NCI-H2081 (cell line): ENCODE measurements around the gene ZNF467.

Source experiments
- DNase-seq, 2 experiments: peaks; one replicate each; lab custom pipeline; 2025; lab: John Stamatoyannopoulos, UW

Gene ZNF467

GRCh38 chr7:149773446-149774236 lies at the start of gene ZNF467:
ZNF467 (minus strand) TSS chr7:149773588; CDS start chr7:149771032, 2,556 bp downstream.
- DNase-seq, result peak; percentile 55 to 64

- no peak for DNase-seq
Observed at GRCh38 chr7:149822353-149822943, 49.1 kb upstream of the ZNF467 start.

- DNase-seq, result no peak
Observed at GRCh38 chr7:149821191-149822148, 48.1 kb upstream of the ZNF467 start.

- DNase-seq, result peak in 1 of 2 experiments; percentile 9
Observed at GRCh38 chr7:149820622-149821190, 47.3 kb upstream of the ZNF467 start.

GRCh38 chr7:149819961-149820340 lies 46.6 kb upstream of the ZNF467 start:
- DNase-seq, result no peak

GRCh38 chr7:149819141-149819960 lies 46.0 kb upstream of the ZNF467 start:
- DNase-seq, result no peak

- DNase-seq, result no peak
Observed at GRCh38 chr7:149818536-149818840, 45.1 kb upstream of the ZNF467 start.

GRCh38 chr7:149817836-149818535 lies 44.6 kb upstream of the ZNF467 start:
- no peak for DNase-seq

GRCh38 chr7:149817301-149817771 lies 43.9 kb upstream of the ZNF467 start:
- DNase-seq, result no peak

GRCh38 chr7:149816794-149817193 lies 43.4 kb upstream of the ZNF467 start:
- DNase-seq, result no peak

GRCh38 chr7:149816267-149816751 lies 42.9 kb upstream of the ZNF467 start:
- no peak for DNase-seq

- DNase-seq, result no peak
Observed at GRCh38 chr7:149815661-149816266, 42.4 kb upstream of the ZNF467 start.

GRCh38 chr7:149815121-149815520 lies 41.7 kb upstream of the ZNF467 start:
- no peak for DNase-seq

- DNase-seq, result no peak
Observed at GRCh38 chr7:149814494-149814893, 41.1 kb upstream of the ZNF467 start.

- DNase-seq, result no peak
Observed at GRCh38 chr7:149813254-149814035, 40.1 kb upstream of the ZNF467 start.

- DNase-seq, result no peak
Observed at GRCh38 chr7:149811831-149812490, 38.6 kb upstream of the ZNF467 start.

GRCh38 chr7:149811221-149811620 lies 37.8 kb upstream of the ZNF467 start:
- no peak for DNase-seq

GRCh38 chr7:149809215-149809614 lies 35.8 kb upstream of the ZNF467 start:
- no peak for DNase-seq

- DNase-seq, result no peak
Observed at GRCh38 chr7:149808311-149808710, 34.9 kb upstream of the ZNF467 start.
